ENCODE measurements around the gene MRGPRF.

Gene MRGPRF

GRCh38 chr11:69010361-69010891 is 2.6 kb downstream of the MRGPRF start:
- TF ChIP-seq, protein P1, sequence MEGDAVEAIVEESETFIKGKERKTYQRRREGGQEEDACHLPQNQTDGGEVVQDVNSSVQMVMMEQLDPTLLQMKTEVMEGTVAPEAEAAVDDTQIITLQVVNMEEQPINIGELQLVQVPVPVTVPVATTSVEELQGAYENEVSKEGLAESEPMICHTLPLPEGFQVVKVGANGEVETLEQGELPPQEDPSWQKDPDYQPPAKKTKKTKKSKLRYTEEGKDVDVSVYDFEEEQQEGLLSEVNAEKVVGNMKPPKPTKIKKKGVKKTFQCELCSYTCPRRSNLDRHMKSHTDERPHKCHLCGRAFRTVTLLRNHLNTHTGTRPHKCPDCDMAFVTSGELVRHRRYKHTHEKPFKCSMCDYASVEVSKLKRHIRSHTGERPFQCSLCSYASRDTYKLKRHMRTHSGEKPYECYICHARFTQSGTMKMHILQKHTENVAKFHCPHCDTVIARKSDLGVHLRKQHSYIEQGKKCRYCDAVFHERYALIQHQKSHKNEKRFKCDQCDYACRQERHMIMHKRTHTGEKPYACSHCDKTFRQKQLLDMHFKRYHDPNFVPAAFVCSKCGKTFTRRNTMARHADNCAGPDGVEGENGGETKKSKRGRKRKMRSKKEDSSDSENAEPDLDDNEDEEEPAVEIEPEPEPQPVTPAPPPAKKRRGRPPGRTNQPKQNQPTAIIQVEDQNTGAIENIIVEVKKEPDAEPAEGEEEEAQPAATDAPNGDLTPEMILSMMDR (IDR thresholded peaks at IDR 0.05; ENCODE audit: insufficient read depth, low read depth, low read length, missing control alignments): no peak
- DNase-seq (ENCODE audit: low read depth): no peak
- H3K4me3 ChIP-seq (ENCODE audit: low read depth, low read length): no peak overlapping the region

DNA sequence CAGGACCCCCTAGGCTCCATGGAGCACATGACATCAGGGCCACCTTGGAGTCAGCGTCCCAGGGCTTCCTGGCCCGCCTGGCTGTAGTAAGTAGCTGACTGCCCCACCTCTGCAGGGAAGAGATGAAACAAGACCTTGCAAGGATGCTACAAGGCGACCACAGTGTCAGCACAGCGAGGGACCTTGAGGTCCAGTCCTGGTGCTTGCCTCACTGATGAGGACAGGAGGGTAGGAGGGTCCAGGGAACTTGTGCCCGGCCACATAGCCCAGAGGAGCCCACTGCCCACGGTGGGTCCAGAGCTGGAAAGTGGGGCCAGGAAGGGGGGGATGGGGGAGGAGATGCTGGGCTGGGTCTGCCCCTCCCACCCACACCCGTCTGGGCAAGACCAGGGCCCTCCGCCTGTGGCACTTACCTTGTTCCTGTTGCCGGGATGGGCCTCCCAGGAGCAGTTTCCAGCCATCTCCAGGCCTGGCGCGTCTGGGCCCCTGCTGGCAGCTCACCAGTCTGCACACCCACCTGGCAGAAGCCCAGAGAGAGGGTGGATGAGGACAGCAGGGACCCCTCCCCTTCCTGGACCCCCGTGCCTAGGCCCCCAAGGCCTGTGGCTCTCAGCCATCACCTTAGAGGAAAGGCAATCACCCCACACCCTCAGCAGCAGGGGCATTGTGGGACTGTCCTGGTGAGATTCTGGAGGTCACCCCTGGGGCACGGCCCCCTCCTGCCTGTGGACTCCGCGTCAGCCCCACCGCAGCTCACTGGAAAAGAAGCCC is 3.4 kb downstream of the MRGPRF start:
- H3K4me3 ChIP-seq (ENCODE audit: low read depth, low read length): no peak overlapping the region
- no peak for DNase-seq (ENCODE audit: low read depth)

DNA sequence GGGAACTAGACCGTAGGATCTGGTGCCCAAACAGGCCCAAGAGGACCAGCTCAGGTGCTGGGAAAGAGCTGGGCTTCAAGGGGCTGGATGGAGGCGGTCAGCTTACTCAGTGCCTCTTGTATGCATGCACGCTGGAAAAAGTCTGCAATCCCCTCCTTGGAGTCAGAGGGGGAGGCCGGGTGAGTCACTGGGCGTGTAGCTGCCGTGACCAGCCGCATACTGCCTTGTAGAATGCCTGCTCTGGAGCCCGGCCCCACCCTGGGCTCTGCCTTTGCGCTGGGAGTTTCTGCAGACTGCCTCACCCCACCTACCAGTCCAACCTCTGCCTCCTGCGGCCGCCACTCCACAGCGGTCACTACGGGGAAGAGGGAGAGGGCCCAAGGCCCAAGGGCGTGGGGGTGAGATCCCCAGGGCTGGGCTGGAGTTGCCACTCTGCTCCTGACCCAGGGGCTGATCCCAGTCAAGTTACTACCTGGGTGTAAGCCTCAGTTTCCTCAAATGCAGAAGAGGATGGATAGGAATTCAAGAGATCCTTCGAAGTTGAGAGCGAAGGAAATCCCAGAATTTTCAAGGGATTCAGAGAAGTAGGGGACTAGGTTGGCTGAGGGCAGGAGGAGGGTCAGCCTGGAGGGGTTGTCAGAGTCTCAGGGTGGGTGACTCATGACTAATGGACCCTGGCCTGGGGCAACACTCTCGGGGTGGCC is 4.2 kb downstream of the MRGPRF start:
- TF ChIP-seq, protein P1 (IDR thresholded peaks at IDR 0.05; ENCODE audit: insufficient read depth, low read depth, low read length, missing control alignments): no peak
- H3K4me3 ChIP-seq (ENCODE audit: low read depth, low read length): no peak overlapping the region
- DNase-seq (ENCODE audit: low read depth): no peak

More for the DNA sequence above, 3.4 kb downstream of the MRGPRF start:
- TF ChIP-seq, protein P1 (IDR thresholded peaks at IDR 0.05; ENCODE audit: insufficient read depth, low read depth, low read length, missing control alignments): no peak

- TF ChIP-seq, protein P1 (IDR thresholded peaks at IDR 0.05; ENCODE audit: insufficient read depth, low read depth, low read length, missing control alignments): no peak
- no peak overlapping the region for H3K4me3 ChIP-seq (ENCODE audit: low read depth, low read length)
- DNase-seq (ENCODE audit: low read depth): no peak
Observed at GRCh38 chr11:69007975-69008381, 5.1 kb downstream of the MRGPRF start.

DNA sequence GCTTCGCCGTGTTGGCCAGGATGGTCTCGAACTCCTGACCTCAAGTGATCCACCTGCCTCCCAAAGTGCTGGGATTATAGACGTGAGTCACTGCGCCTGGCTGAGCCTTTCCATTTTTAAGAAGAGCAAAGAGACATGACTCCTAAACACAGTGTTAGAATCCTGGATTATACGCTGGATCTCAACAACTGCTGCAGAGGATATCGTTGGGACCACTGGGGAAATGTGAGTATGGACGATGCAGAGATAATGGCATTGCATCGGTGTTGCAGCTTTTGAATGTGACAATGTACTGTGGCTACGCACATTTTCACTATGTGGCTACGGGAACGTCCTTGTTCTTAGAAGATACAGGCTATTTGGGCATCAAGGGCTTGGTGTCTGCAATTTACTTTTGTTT is 6.2 kb downstream of the MRGPRF start:
- TF ChIP-seq, protein P1 (IDR thresholded peaks at IDR 0.05; ENCODE audit: insufficient read depth, low read depth, low read length, missing control alignments): no peak

GRCh38 chr11:69005631-69006368 is 7.2 kb downstream of the MRGPRF start:
- TF ChIP-seq, protein P1 (IDR thresholded peaks at IDR 0.05; ENCODE audit: insufficient read depth, low read depth, low read length, missing control alignments): no peak
- no peak overlapping the region for H3K4me3 ChIP-seq (ENCODE audit: low read depth, low read length)
- no peak for DNase-seq (ENCODE audit: low read depth)

More for the DNA sequence above, 6.2 kb downstream of the MRGPRF start:
- no peak for DNase-seq (ENCODE audit: low read depth)
- no peak overlapping the region for H3K4me3 ChIP-seq (ENCODE audit: low read depth, low read length)

Data from GM12865 (cell line).